ENCODE results near the gene EIF4A3.

- TF ChIP-seq POLR2A (IDR thresholded peaks at IDR 0.05), result no peak
- no peak for TF ChIP-seq EP300 (IDR thresholded peaks at IDR 0.05)
Observed at GRCh38 chr17:80133626-80133970, 13.3 kb downstream of the EIF4A3 start.

All from tibial nerve (tissue), 3 donors.